Psoas muscle (tissue), 8 donors: Measurements from ENCODE around the gene KNTC1. TPM values are rescaled to one million over a fixed set of nuclear protein-coding genes. Genes with fewer than 3 reads are reported as not detected.

Experiments
- ATAC-seq, 4 donors: fragments of 200-7000 bp; cut with Tn5 transposase; one replicate each; pipeline ENCODE4 v1.9.1; 2020; ENCODE audit warnings: moderate library complexity in 3 of 4, mild to moderate bottlenecking in 2 of 4
- DNase-seq, 2 donors: peaks; one replicate each; pipeline ENCODE4 v3.0.0-alpha.2; 2020
- H3K27ac ChIP-seq: fragments of 200-600 bp; one replicate; pipeline ENCODE4 v1.8.0; 2022
- H3K27me3 ChIP-seq, 3 donors: fragments of 200-600 bp in 1 of 3; one replicate each; pipeline versions ENCODE4 v1.6.1 to v1.8.0; 2013 to 2022; ENCODE audit warnings: low read length in 2 of 3, mild to moderate bottlenecking in 2 of 3, moderate library complexity in 1 of 3; ENCODE audit not compliant: insufficient read depth in 3 of 3
- H3K36me3 ChIP-seq, 2 donors: fragments of 200-600 bp in 1 of 2; one replicate each; pipeline versions ENCODE4 v1.6.1 to v1.8.0; 2013 to 2022; ENCODE audit warnings: low read depth in 1 of 2, mild to moderate bottlenecking in 1 of 2, moderate library complexity in 1 of 2; ENCODE audit not compliant: insufficient read depth in 1 of 2
- H3K4me1 ChIP-seq: fragments of 200-600 bp; one replicate; pipeline ENCODE4 v1.8.0; 2022
- H3K4me3 ChIP-seq: fragments of 200-600 bp; one replicate; pipeline ENCODE4 v1.8.0; 2022; ENCODE audit warnings: mild to moderate bottlenecking
- H3K9me3 ChIP-seq: fragments of 200-600 bp; one replicate; pipeline ENCODE4 v1.8.0; 2022
- WGBS, 3 donors: extraction: QIAGEN DNeasy Blood & Tissue Kit; methylation state at CpG; one replicate each; pipeline versions ENCODE4 v1.1.6 to v1.1.7; 2013; 5-methylcytosine and 5-hydroxymethylcytosine counted together
- intact Hi-C, 2 donors: fragments of 100-400 bp; cut with DNase I; formaldehyde crosslinking; loops; one replicate each; pipeline versions ENCODE4 v1.11.0 to v1.14.2; 2022
- polyA plus RNA-seq, 3 donors: library from polyadenylated mRNA; stranded (reverse); fragments of 200-250 nt; gene quantifications; one replicate each; pipeline ENCODE4 v1.2.3, GENCODE V29; 2013
- total RNA-seq, 4 donors: library from RNA; stranded (reverse); fragmentation: NEBNext Ultra II Directional in 2 of 4; extraction: Animal tissue kit (Norgen Biotek cat#: 25700) in 2 of 4; gene quantifications; one replicate each; pipeline versions ENCODE4 v1.2.1 to v1.2.4, GENCODE V29; 2021 to 2023
- TF ChIP-seq, protein P1 (sequence below): fragments of 200-600 bp; IDR thresholded peaks from one replicate; pipeline ENCODE4 v1.8.0; 2022; ENCODE audit warnings: antibody characterized with exemption
- donor health status: healthy with polysubstance abuse.
- donor health status: DM: no; HTN: no; CAD: no; lungs with moderate emphysema.
- donor health status: Bipolar disorder and iron deficiency.
- donor health status: healthy.
- donor health status: DM: yes; HTN: yes; CAD: no.
- donor health status: DM: no; HTN: no; CAD: no.
- donor health status: DM: no; HTN: no; CAD: no.
- donor health status: DM: yes; HTN: yes; CAD: no.

KNTC1 gene
- total and polyA plus RNA-seq, 7 donors, result 1.5 to 3.3 (median 2.0) TPM

DNA sequence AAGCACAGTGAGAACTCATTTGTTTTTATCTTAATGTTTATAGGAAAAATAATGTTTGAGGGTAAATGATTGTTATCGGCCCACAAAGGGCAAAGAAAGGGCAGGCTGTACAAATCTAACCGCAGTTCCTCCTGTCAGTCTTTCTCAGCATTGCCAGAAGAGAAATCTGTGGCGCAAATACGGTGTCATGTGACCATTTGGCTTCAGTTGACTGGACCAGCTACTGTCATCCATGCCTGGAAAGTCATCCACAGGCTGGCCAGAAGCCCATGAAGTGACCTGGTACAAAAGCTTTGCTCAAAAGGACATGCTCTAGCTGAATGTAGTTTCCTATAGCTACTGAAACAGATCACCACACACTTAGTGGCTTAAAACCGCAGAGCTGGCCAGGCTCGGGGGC lies 132.5 kb downstream of the KNTC1 start:
- H3K9me3 ChIP-seq, result no peaks in the 10 kb centered on the region
- TF ChIP-seq, protein P1, sequence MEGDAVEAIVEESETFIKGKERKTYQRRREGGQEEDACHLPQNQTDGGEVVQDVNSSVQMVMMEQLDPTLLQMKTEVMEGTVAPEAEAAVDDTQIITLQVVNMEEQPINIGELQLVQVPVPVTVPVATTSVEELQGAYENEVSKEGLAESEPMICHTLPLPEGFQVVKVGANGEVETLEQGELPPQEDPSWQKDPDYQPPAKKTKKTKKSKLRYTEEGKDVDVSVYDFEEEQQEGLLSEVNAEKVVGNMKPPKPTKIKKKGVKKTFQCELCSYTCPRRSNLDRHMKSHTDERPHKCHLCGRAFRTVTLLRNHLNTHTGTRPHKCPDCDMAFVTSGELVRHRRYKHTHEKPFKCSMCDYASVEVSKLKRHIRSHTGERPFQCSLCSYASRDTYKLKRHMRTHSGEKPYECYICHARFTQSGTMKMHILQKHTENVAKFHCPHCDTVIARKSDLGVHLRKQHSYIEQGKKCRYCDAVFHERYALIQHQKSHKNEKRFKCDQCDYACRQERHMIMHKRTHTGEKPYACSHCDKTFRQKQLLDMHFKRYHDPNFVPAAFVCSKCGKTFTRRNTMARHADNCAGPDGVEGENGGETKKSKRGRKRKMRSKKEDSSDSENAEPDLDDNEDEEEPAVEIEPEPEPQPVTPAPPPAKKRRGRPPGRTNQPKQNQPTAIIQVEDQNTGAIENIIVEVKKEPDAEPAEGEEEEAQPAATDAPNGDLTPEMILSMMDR, result no peak
- peak in 3 of 4 donors; percentile 30 to 77 (median 32) for ATAC-seq
- H3K36me3 ChIP-seq, result no peaks in the 10 kb centered on the region
- DNase-seq, result peak in 1 of 2 donors; percentile 23
- intact Hi-C loops, result no loop called here
- no peaks in the 10 kb centered on the region for H3K27me3 ChIP-seq
- no peaks in the 10 kb centered on the region for H3K4me1 ChIP-seq
- H3K4me3 ChIP-seq, result no peak overlapping the region
- 66 to 87% (median 79%) methylated on average over 6 of the region's 6 CpGs for WGBS, 3 donors
- H3K27ac ChIP-seq, result no peak overlapping the region

DNA sequence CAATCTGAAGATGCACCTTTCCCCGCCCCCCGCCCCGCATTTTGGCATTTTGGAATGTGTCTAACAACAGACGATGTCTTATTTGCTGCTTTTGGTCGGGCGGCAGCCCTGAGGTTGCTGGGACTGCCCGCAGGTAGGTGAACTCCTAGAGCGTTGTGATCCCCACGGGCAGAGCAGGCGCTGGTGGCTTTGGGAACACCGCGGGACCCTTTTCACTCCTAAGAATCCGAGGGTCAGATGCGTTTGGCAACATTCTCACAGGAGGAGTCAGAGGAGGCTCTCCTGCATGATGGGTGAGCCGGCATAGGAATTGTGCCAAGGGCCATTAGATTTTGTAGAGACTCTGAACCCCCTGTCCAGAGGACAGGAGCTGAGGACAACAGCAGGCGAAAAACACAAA lies 134.2 kb downstream of the KNTC1 start:
- no peak for DNase-seq
- no peaks in the 10 kb centered on the region for H3K9me3 ChIP-seq
- TF ChIP-seq, protein P1, result no peak
- H3K27me3 ChIP-seq, result no peaks in the 10 kb centered on the region
- H3K36me3 ChIP-seq, result no peaks in the 10 kb centered on the region
- no peak for ATAC-seq
- intact Hi-C loops, result no loop called here
- no peak overlapping the region for H3K27ac ChIP-seq
- H3K4me3 ChIP-seq, result no peak overlapping the region
- no peaks in the 10 kb centered on the region for H3K4me1 ChIP-seq
- WGBS, 3 donors, result 78 to 86% (median 79%) methylated on average over 16 of the region's 16 CpGs

DNA sequence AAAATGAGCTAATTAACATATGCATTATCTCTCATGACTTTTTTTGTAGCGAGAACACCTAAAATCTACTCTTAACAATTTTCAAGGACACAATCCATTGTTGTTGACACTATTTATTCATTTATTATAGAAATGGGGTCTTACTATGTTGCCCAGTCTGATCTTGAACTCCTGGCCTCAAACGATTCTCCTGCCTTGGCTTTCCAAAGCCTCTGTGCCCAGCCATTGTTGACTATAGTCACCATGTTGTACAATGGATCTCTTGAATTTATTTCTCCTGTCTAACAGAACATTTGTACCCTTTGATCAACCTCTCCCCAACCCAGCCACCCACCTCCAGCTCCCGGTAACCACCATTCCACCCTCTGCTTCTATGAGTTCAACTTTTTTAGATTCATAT lies 134.9 kb downstream of the KNTC1 start:
- intact Hi-C loops, result no loop called here
- H3K27me3 ChIP-seq, result no peaks in the 10 kb centered on the region
- no peak overlapping the region for H3K4me3 ChIP-seq
- H3K36me3 ChIP-seq, result no peaks in the 10 kb centered on the region
- DNase-seq, result no peak
- H3K4me1 ChIP-seq, result no peaks in the 10 kb centered on the region
- TF ChIP-seq, protein P1, result no peak
- H3K9me3 ChIP-seq, result no peaks in the 10 kb centered on the region
- WGBS, 3 donors, result 88 to 93% (median 93%) methylated on average over 3 of the region's 3 CpGs
- H3K27ac ChIP-seq, result no peak overlapping the region
- no peak for ATAC-seq

DNA sequence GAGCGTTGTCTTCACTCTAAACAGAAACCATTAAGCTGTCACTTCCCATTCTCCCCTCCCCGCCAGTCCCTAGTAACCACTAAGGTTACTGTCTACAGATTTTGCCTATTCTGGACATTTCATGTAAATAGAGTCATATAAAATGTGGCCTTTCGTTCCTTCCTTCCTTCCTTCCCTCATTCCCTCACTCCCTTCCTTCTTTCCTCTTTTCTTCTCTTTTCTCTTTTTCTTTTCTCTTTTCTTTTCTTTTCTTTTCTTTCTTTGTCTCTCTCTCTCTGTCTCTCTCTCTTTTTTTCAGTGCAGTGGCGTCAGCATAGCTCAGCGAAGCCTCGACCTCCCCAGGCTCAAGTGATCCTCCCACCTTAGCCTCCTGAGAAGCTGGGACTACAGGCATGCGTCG lies 138.3 kb downstream of the KNTC1 start:
- no peak for DNase-seq
- Histone ChIP-seq H3K4me1 (no peaks in the 10 kb centered on the region), H3K27ac (no peak overlapping the region), H3K9me3 (no peaks in the 10 kb centered on the region), H3K4me3 (no peak overlapping the region), H3K27me3 (no peaks in the 10 kb centered on the region), H3K36me3 (no peaks in the 10 kb centered on the region)
- 82 to 88% (median 83%) methylated on average over 8 of the region's 8 CpGs for WGBS, 3 donors
- intact Hi-C loops, result no loop called here
- no peak for ATAC-seq
- TF ChIP-seq, protein P1, result no peak

DNA sequence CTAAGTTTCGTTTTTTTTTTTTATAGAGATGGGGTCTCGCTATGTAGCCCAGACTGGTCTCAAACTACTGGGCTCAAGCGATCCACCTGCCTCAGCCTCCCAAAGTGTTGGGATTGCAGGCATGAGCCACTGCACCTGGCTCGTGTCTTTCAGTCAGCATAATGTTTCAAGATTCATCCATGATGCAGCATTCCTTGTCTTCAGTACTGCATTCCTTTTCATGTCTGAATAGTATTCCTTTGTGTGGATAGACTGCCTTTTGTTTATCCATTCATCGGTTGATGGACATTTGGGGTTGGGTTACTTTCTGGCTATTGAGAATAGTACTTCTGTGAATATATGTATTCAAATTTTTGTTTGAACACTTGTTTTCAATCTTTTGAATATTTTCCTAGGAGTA lies 138.7 kb downstream of the KNTC1 start:
- H3K27me3 ChIP-seq, result peaks cover 0 to 1% (median 0%) of the 10 kb centered on the region in 3 donors
- TF ChIP-seq, protein P1, result no peak
- ATAC-seq (no peak), DNase-seq (no peak)
- H3K27ac ChIP-seq, result no peak overlapping the region
- intact Hi-C loops, result no loop called here
- no peaks in the 10 kb centered on the region for H3K9me3 ChIP-seq
- no peaks in the 10 kb centered on the region for H3K4me1 ChIP-seq
- no peak overlapping the region for H3K4me3 ChIP-seq
- WGBS, 3 donors, result 90 to 95% (median 93%) methylated on average over 5 of the region's 5 CpGs
- H3K36me3 ChIP-seq, result no peaks in the 10 kb centered on the region
